ENCODE measurements around the gene ADAM8. TPM values are rescaled to one million over a fixed set of nuclear protein-coding genes. Genes with fewer than 3 reads are reported as not detected.

Gene ADAM8
- total RNA-seq, 2 donors from 2014 or later, result 3.4 to 4.6 TPM

DNA sequence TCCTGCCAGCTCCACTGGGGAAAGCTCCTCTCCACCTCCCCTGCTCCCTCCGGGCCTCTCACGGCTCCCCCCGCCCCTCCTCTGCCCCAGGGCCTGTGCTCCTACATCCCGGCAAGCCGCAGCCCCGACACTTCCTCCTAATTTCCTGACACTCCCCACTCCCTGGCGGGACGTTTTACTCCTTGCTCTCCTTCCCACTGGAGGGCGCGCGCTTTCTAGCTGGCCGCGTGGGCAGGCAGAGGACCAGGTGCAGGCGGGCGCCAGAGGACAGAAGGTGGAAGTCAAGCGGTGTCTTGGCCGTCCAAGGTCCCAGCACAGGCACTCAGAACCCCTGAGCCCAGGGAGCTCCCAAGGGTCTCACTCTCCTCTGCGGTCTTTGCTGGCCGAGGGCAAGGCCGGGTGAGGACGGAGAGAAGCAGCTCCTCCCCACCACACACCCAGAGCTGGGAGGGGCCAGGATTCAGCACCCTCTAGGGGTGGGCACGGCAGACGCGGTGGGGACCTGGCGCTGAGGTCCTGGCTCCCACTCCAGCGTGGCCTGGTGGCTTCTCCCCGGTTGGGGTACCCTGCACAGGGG lies 19.1 kb downstream of the ADAM8 start:
- H3K36me3 ChIP-seq (replicated peaks in 1 of 2; ENCODE audit: insufficient read depth in 1 of 2, low read depth in 2 of 2), result no peaks in the 10 kb centered on the region
- ATAC-seq (peak; percentile 62), DNase-seq (peak; percentile 80 to 85 (median 84))
- H3K4me1 ChIP-seq, result peaks cover 36% of the 10 kb centered on the region
- peak overlapping the region; percentile 64 to 77 (median 64) for H3K27ac ChIP-seq
- no peaks in the 10 kb centered on the region for H3K27me3 ChIP-seq
- H3K4me3 ChIP-seq, result no peak overlapping the region
- TF ChIP-seq, protein P1, sequence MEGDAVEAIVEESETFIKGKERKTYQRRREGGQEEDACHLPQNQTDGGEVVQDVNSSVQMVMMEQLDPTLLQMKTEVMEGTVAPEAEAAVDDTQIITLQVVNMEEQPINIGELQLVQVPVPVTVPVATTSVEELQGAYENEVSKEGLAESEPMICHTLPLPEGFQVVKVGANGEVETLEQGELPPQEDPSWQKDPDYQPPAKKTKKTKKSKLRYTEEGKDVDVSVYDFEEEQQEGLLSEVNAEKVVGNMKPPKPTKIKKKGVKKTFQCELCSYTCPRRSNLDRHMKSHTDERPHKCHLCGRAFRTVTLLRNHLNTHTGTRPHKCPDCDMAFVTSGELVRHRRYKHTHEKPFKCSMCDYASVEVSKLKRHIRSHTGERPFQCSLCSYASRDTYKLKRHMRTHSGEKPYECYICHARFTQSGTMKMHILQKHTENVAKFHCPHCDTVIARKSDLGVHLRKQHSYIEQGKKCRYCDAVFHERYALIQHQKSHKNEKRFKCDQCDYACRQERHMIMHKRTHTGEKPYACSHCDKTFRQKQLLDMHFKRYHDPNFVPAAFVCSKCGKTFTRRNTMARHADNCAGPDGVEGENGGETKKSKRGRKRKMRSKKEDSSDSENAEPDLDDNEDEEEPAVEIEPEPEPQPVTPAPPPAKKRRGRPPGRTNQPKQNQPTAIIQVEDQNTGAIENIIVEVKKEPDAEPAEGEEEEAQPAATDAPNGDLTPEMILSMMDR (IDR thresholded peaks at IDR 0.05), result peak; percentile 25 to 71 (median 53)
- TF ChIP-seq POLR2A (IDR thresholded peaks at IDR 0.05), result peak in 2 of 3 donors; percentile 53 to 54
- intact Hi-C loops (cut with DNase I), result no loop called here
- no peaks in the 10 kb centered on the region for H3K9me3 ChIP-seq
- 3 to 10% methylated on average over 13 to 27 of the region's 27 CpGs for WGBS, 2 donors

DNA sequence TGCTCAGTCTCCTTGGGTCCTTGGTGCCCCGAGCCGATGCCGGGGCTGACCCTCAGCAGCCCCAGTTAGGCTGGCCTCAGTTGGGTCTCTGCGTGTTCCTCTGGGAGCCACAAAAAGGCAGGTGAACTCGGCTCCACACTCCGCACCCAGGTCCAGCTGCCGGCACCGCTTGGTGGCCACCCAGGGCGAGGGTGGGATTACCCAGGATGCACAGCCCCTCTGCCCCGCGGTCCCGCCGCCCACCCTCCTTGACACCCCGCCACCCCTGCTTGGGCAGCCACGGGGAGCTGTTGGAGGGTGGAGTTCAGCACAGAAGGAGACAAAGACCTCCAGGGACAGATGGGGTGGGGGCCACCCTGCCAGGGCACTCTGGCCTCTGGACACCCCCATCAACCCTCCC lies 21.3 kb downstream of the ADAM8 start:
- WGBS, 2 donors, result 86 to 100% methylated on average over 3 to 11 of the region's 15 CpGs
- H3K4me3 ChIP-seq, result no peak overlapping the region
- intact Hi-C loops (cut with DNase I), result no loop called here
- H3K4me1 ChIP-seq, result peaks cover 27% of the 10 kb centered on the region
- no peaks in the 10 kb centered on the region for H3K36me3 ChIP-seq (replicated peaks in 1 of 2; ENCODE audit: insufficient read depth in 1 of 2, low read depth in 2 of 2)
- TF ChIP-seq, protein P1 (IDR thresholded peaks at IDR 0.05), result no peak
- TF ChIP-seq POLR2A (IDR thresholded peaks at IDR 0.05), result no peak
- H3K9me3 ChIP-seq, result no peaks in the 10 kb centered on the region
- H3K27me3 ChIP-seq, result no peaks in the 10 kb centered on the region
- no peak overlapping the region for H3K27ac ChIP-seq
- ATAC-seq, result no peak
- DNase-seq, result no peak

DNA sequence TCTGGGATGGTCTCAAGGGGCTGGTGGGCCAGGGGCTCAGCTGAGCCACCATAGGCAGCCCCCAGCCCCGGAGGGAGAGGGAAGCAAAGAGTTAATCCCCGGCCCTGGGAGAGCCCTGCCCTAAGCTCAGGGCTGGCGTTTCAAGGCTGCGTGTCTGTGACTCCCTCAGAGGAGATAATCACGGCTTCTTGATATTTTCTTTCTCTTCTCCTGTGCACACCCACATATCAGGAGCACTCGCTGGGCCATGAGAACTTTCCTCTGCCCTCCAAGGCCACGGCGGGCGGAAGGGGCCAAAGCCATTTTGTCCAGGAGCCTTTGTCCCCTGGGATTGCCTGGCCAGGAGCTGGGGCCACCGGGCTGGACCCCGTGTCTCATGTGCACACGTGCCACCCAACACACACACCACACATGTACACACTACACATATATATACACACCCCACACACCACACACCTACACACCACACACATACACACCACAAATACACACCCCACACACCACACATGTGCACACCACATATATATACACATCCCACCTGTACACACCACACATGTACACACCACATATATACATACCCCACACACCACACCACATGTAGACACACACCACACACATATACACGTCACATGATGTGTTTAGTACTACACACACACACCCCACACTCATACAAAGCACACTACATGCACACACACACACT lies 22.1 kb downstream of the ADAM8 start:
- no peak overlapping the region for H3K4me3 ChIP-seq
- TF ChIP-seq, protein P1 (IDR thresholded peaks at IDR 0.05), result no peak
- no peak for TF ChIP-seq POLR2A (IDR thresholded peaks at IDR 0.05)
- H3K27ac ChIP-seq, result no peak overlapping the region
- 30 to 41% methylated on average over 11 to 13 of the region's 13 CpGs for WGBS, 2 donors
- peaks cover 27% of the 10 kb centered on the region for H3K4me1 ChIP-seq
- no peaks in the 10 kb centered on the region for H3K36me3 ChIP-seq (replicated peaks in 1 of 2; ENCODE audit: insufficient read depth in 1 of 2, low read depth in 2 of 2)
- DNase-seq (no peak), ATAC-seq (no peak)
- no peaks in the 10 kb centered on the region for H3K9me3 ChIP-seq
- no peaks in the 10 kb centered on the region for H3K27me3 ChIP-seq
- intact Hi-C loops (cut with DNase I), result no loop called here

DNA sequence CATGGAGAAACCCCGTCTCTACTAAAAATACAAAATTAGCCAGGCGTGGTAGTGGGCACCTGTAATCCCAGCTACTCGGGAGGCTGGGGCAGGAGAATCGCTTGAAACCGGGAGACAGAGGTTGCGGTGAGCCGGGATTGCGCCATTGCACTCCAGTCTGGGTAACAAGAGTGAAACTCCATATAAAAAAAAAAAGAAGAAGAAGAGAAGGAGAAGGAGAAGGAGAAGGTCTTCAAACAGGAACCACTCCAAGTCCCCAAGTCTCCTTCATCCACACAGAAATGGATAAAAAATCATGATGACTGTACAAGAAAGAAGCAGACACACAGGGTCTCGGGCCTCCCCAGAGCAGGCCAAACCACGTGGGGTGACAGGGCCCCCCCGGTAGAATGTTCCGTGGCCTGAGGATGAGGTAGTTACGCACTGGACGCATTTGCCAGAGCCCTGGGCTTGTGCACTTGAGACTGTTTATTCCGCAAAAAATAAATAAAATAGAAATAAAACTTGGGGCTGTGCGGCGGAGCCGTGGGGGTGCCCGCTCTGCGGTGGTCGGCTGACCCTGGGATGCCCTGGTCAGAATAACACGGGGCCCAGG lies 23.2 kb downstream of the ADAM8 start:
- H3K4me3 ChIP-seq, result no peak overlapping the region
- H3K36me3 ChIP-seq (replicated peaks in 1 of 2; ENCODE audit: insufficient read depth in 1 of 2, low read depth in 2 of 2), result no peaks in the 10 kb centered on the region
- no peak for DNase-seq
- no peaks in the 10 kb centered on the region for H3K27me3 ChIP-seq
- H3K4me1 ChIP-seq, result peaks cover 21% of the 10 kb centered on the region
- intact Hi-C loops (cut with DNase I), result no loop called here
- TF ChIP-seq POLR2A (IDR thresholded peaks at IDR 0.05), result no peak
- TF ChIP-seq, protein P1 (IDR thresholded peaks at IDR 0.05), result no peak
- ATAC-seq, result no peak
- WGBS, 2 donors, result 81 to 90% methylated on average over 22 of the region's 22 CpGs
- H3K27ac ChIP-seq, result no peak overlapping the region
- H3K9me3 ChIP-seq, result no peaks in the 10 kb centered on the region

Measured in body of pancreas (tissue), 4 donors.